K562 (cell line): Measurements from ENCODE around the gene NR0B2. TPM values are rescaled to one million over a fixed set of nuclear protein-coding genes. Genes with fewer than 3 reads are reported as not detected.

ENCODE experiments used
- CC2D1A ChIP-seq: fragments of 450-650 bp; IDR thresholded peaks from 2 replicates; pipeline ENCODE4 v1.6.1; 2017; ENCODE audit warnings: mild to moderate bottlenecking
- DMBX1 ChIP-seq: fragments of 250-450 bp; sonication (Bioruptor Pico); IDR thresholded peaks from 2 replicates; pipeline ENCODE4 v1.8.0; 2022; ENCODE audit warnings: inconsistent platforms, mild to moderate bottlenecking, moderate library complexity, borderline replicate concordance
- IRF2 ChIP-seq: sonication (generic); formaldehyde crosslinking; IDR thresholded peaks from 2 replicates; pipeline ENCODE4 v1.8.1; 2022; ENCODE audit warnings: mild to moderate bottlenecking, missing genetic modification reagents
- MBD2 ChIP-seq: sonication (generic); IDR thresholded peaks from 2 replicates; pipeline ENCODE4 v1.6.1; 2016; ENCODE audit warnings: low read depth, borderline replicate concordance
- MCM7 ChIP-seq, 2 experiments: fragments of 450-650 bp; IDR thresholded peaks; 2 replicates each; pipeline ENCODE4 v1.6.1; 2016 to 2018
- MXI1 ChIP-seq: IDR thresholded peaks from 2 replicates; pipeline ENCODE4 v1.6.1; 2011; ENCODE audit warnings: low read depth, mild to moderate bottlenecking, improper control_type of control experiment, low read length
- PRMT5 ChIP-seq: sonication (generic); formaldehyde crosslinking; IDR thresholded peaks from 2 replicates; pipeline ENCODE4 v1.5.0; 2020; ENCODE audit warnings: missing genetic modification reagents
- PYGO2 ChIP-seq: fragments of 450-650 bp; IDR thresholded peaks from 2 replicates; pipeline ENCODE4 v1.6.1; 2016; ENCODE audit warnings: mild to moderate bottlenecking, missing genetic modification characterization, moderate library complexity, missing compliant biosample characterization
- RAD21 ChIP-seq, 2 experiments: fragments of 250-450 bp in 1 of 2; fragments of 450-650 bp in 1 of 2; sonication (Bioruptor Pico) in 1 of 2; formaldehyde crosslinking in 1 of 2; IDR thresholded peaks in 1 of 2; conservative IDR thresholded peaks in 1 of 2; 2 replicates each; pipeline versions ENCODE4 v1.4.0 to v1.8.0; 2020 to 2022; ENCODE audit warnings: mild to moderate bottlenecking in 2 of 2, moderate library complexity in 1 of 2
- SETDB1 ChIP-seq: IDR thresholded peaks from one replicate; pipeline ENCODE4 v1.6.1; 2012; ENCODE audit warnings: low read length, control low read depth, inconsistent platforms
- SMARCC2 ChIP-seq: fragments of 450-650 bp; IDR thresholded peaks from 2 replicates; pipeline ENCODE4 v1.6.1; 2017; ENCODE audit warnings: antibody characterized with exemption, moderate library complexity, mild to moderate bottlenecking, low read depth
- TEAD1 ChIP-seq, 2 experiments: fragments of 450-650 bp in 1 of 2; sonication (generic) in 1 of 2; formaldehyde crosslinking; IDR thresholded peaks; 2 replicates each; pipeline versions ENCODE4 v1.4.0 to v1.8.0; 2020 to 2022; ENCODE audit warnings: mild to moderate bottlenecking in 2 of 2, missing genetic modification reagents in 1 of 2
- TRIM24 ChIP-seq, 2 experiments: fragments of 450-650 bp; IDR thresholded peaks; 2 replicates each; pipeline ENCODE4 v1.6.1; 2016
- U2AF2 ChIP-seq: fragments of 200-400 bp; formaldehyde crosslinking; optimal IDR thresholded peaks from 2 replicates; pipeline ENCODE3; 2017; ENCODE audit warnings: low read depth, mild to moderate bottlenecking, low read length
- ZNF133 ChIP-seq: fragments of 250-450 bp; sonication (Bioruptor Pico); IDR thresholded peaks from 2 replicates; pipeline ENCODE4 v1.4.0; 2020; ENCODE audit warnings: mild to moderate bottlenecking
- ZNF695 ChIP-seq: fragments of 450-650 bp; formaldehyde crosslinking; IDR thresholded peaks from 2 replicates; pipeline ENCODE4 v1.4.0; 2020; ENCODE audit warnings: mild to moderate bottlenecking, moderate library complexity
- ZNF778 ChIP-seq: fragments of 450-650 bp; formaldehyde crosslinking; IDR thresholded peaks from 2 replicates; pipeline ENCODE4 v1.4.0; 2020; ENCODE audit warnings: mild to moderate bottlenecking, moderate library complexity
- polyA plus RNA-seq, 8 experiments: library from polyadenylated mRNA; depleted of rRNA in 4 of 8; stranded (reverse) in 5 of 8; unstranded in 3 of 8; fragments of >200 nt; fragmentation: Nextera tagmentation in 2 of 8; fragmentation: Illumina TruSeq in 1 of 8; extraction: Ambion mirVana in 2 of 8; extraction: Trizol in 1 of 8; gene quantifications; 2 replicates each; pipeline versions ENCODE4 v1.2.1 to v1.2.3, GENCODE V29; 2011 to 2014; ENCODE audit warnings: inconsistent platforms in 1 of 8, missing spikeins in 1 of 8
- total RNA-seq, 7 experiments: library from RNA; depleted of rRNA in 6 of 7; stranded (reverse); fragments of >200 nt in 6 of 7; fragmentation: Illumina TruSeq in 2 of 7; extraction: Trizol in 2 of 7; gene quantifications; 2 replicates each; pipeline versions ENCODE4 v1.2.1 to v1.2.3, GENCODE V29; 2011 to 2021; ENCODE audit warnings: low replicate concordance in 1 of 7
- TF ChIP-seq, protein P1 (sequence below), 2 experiments: fragments of 450-650 bp; formaldehyde crosslinking in 1 of 2; IDR thresholded peaks; 2 replicates each; pipeline versions ENCODE4 v1.4.0 to v1.6.1; 2014 to 2020; ENCODE audit warnings: mild to moderate bottlenecking in 2 of 2, borderline replicate concordance in 1 of 2, low read depth in 1 of 2
- TF ChIP-seq, protein P2 (sequence below): fragments of 250-450 bp; sonication (Bioruptor Pico); IDR thresholded peaks from 2 replicates; pipeline ENCODE4 v1.8.0; 2021; ENCODE audit warnings: moderate library complexity, mild to moderate bottlenecking, inconsistent platforms

The NR0B2 gene
- total and polyA plus RNA-seq, 9 of the 15 experiments (the other 6 are each of a cell fraction or from before 2014, with no cell fraction given), result not detected

DNA sequence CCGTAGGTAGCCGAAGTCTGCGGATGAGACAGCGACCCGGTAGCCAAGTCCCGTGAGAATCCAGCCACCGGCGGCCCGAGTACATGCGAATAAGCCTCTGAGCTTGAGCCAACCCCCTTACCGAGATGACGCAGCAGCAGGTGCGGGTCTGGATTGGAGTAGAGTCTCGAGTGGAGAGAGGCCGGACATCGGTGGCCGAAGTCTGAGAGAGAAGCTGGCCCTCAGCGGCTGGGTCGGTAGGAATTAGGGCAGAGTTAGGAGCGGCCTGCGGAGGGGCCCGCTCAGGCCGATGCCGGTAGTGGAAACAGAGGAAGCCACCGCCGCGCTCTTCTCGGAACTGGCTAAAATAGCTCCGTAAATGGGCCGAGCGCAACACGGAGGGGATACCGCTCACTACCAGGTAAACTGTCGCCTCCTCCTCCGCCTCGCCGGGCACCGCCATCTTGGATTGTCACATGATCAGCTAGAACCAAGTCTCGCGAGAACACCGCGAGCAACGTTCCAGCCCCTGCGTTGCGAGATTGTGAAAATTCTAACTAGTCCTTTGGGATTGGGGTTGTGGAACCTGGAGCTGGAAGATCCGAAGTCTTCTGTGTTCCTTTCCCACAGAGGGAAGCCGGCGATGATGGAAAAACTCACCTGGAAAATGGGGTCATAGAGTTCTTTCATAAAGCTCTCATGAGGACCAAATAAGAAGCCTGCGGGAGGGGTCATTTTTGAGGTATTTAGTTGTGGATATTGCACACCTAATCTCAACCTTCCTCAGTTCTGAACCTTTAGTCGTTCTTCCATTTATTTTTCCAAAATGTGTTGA, 13.6 kb downstream of the NR0B2 start, which contains the start of gene GPATCH3 (continued):
- TF ChIP-seq, protein P1, sequence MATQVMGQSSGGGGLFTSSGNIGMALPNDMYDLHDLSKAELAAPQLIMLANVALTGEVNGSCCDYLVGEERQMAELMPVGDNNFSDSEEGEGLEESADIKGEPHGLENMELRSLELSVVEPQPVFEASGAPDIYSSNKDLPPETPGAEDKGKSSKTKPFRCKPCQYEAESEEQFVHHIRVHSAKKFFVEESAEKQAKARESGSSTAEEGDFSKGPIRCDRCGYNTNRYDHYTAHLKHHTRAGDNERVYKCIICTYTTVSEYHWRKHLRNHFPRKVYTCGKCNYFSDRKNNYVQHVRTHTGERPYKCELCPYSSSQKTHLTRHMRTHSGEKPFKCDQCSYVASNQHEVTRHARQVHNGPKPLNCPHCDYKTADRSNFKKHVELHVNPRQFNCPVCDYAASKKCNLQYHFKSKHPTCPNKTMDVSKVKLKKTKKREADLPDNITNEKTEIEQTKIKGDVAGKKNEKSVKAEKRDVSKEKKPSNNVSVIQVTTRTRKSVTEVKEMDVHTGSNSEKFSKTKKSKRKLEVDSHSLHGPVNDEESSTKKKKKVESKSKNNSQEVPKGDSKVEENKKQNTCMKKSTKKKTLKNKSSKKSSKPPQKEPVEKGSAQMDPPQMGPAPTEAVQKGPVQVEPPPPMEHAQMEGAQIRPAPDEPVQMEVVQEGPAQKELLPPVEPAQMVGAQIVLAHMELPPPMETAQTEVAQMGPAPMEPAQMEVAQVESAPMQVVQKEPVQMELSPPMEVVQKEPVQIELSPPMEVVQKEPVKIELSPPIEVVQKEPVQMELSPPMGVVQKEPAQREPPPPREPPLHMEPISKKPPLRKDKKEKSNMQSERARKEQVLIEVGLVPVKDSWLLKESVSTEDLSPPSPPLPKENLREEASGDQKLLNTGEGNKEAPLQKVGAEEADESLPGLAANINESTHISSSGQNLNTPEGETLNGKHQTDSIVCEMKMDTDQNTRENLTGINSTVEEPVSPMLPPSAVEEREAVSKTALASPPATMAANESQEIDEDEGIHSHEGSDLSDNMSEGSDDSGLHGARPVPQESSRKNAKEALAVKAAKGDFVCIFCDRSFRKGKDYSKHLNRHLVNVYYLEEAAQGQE (IDR thresholded peaks at IDR 0.05; ENCODE audit: borderline replicate concordance), result peak; percentile 60
- TF ChIP-seq, protein P1 (CRISPR knock-in tag; IDR thresholded peaks at IDR 0.05; ENCODE audit: low read depth), result 0 out of 2 replicates have a peak, but pooled peaks have one; percentile 63
- TF ChIP-seq PRMT5 (CRISPR knock-in tag) (no peak), PYGO2 (tag) (no peak), TEAD1 (CRISPR knock-in tag; IDR thresholded peaks at IDR 0.05) (peak; percentile 5 to 83; a peak in 1 of 4 replicates), TRIM24 (IDR thresholded peaks at IDR 0.05) (0 out of 4 replicates have a peak, but pooled peaks have one; percentile 9 to 41), MBD2 (peak; percentile 19; the same call in 1 of the 2 replicates), ZNF695 (CRISPR knock-in tag) (no peak), U2AF2 (no peak), RAD21 (CRISPR knock-in tag; conservative IDR thresholded peaks at IDR 0.05 in 1 of 2, IDR thresholded peaks at IDR 0.05 in 1 of 2) (no peak), DMBX1 (CRISPR knock-in tag) (0 out of 2 replicates have a peak, but pooled peaks have one; percentile 49), MCM7 (IDR thresholded peaks at IDR 0.05) (no peak), ZNF778 (CRISPR knock-in tag) (no peak), SMARCC2 (no peak), SETDB1 (no peak), CC2D1A (no peak; the same call in 1 of the 2 replicates), IRF2 (no peak), MXI1 (peak; percentile 72), ZNF133 (no peak)
- TF ChIP-seq, protein P2, sequence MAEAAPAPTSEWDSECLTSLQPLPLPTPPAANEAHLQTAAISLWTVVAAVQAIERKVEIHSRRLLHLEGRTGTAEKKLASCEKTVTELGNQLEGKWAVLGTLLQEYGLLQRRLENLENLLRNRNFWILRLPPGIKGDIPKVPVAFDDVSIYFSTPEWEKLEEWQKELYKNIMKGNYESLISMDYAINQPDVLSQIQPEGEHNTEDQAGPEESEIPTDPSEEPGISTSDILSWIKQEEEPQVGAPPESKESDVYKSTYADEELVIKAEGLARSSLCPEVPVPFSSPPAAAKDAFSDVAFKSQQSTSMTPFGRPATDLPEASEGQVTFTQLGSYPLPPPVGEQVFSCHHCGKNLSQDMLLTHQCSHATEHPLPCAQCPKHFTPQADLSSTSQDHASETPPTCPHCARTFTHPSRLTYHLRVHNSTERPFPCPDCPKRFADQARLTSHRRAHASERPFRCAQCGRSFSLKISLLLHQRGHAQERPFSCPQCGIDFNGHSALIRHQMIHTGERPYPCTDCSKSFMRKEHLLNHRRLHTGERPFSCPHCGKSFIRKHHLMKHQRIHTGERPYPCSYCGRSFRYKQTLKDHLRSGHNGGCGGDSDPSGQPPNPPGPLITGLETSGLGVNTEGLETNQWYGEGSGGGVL (CRISPR knock-in tag), result no peak
